Stimulated activated CD8-positive, alpha-beta memory T cell treated with anti-CD3 and anti-CD28 coated beads, Interleukin-4, amount 100 ng/mL, for 24 hours (primary cell): Measurements from ENCODE around the gene LIPG.
"Not testable (repeated sequence)": the region's sequence is repeated elsewhere in the genome, so short reads cannot be mapped to it uniquely, and the experiment has no call there.

Experiments
- DNase-seq: peaks from one replicate; pipeline ENCODE4 v3.0.0-alpha.2; 2020; ENCODE audit warnings: low read depth

The LIPG gene

DNA sequence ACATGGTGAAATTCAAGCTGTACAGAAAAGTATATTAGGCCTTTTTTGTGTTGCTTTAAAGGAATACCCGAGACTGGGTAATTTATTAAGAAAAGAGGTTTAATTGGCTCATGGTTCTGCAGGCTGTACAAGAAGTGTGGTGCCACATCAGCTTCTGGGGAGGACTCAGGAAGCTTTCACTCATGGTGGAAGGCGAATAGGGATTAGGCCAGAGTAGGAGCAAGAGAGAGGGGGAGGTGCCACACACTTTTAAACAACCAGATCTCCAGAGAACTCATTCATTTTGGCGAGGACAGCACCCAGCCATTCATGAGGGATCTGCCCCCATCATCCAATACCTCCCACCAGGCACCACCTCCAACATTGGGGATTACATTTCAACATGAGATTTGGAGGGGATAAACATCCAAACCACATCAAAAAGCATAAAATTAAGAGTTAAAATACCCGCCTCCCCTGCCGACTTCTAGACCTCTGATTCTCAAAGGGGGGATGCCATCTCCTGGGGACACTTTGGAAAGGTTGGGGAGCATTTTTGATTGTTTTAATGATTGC is 15.1 kb upstream of the LIPG start:
- DNase-seq, result no peak

DNA sequence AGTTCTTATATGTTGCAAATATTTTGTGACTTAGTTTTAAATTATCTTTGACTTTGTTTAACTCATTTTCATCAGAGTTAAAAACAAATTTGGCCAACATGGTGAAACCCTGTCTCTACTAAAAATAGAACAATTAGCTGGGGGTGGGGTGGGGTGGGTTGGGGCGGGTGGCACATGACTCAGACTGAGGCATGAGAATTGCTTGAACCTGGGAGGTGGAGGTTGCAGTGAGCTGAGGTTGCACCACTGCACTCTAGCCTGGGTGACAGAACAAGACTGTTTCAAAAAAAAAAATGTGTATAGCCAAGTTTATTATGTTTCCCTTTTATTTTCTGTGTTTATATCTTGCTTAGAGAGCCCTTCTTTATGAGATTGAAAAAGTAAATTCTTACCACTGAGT is 14.2 kb upstream of the LIPG start:
- DNase-seq, result no peak

DNA sequence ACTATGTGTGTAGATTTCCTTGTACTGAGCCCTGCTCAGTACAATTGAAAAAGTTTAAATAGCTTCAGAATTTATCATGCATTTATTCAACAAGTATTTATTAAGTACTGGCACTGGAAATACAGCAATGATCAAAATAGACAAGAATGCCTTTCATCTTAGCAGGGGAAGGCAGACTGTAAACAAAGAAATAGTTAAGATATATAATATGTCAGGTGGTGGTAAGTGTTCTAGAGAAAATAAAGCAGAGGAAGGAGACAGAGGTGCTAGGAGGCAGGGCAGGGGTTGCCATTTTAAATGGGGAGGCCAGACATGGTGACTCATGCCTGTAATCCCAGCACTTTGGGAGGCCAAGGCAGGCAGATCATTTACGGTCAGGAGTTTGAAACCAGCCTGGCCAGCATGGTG is 13.6 kb upstream of the LIPG start:
- no peak for DNase-seq

DNA sequence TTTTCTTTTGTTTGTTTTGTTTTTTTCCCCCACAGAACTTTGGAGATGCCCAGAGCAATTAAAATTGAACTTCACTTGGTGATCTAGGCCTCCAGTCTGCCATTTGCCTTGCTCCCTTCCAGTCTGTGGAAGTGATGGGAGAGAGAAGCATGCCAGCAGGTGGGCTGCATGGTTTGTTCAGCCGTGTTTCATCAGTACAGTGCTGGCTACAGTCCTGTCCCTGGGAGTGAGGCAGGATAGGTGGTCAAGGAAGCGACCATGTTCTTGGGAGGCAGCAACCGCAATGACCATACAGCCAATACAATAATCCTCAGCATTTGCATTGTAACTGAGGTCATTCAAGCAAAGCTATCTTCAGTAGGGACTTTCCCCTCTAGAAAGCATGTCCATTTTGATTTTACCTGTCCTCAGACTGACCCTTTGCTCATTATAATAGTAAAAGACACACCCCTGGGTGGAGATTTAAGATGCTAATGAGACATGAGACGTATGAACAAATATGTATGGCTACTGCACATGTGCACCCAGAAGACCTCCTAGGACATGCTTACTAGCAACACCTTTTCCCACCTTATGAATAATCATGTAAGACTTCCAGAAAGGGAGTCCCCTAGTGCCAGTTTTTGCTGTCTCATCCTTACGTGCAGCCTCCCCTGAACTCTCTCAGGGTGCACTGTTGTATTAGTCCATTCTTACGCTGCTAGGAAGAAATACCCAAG is 11.1 kb upstream of the LIPG start:
- DNase-seq, result no peak

DNA sequence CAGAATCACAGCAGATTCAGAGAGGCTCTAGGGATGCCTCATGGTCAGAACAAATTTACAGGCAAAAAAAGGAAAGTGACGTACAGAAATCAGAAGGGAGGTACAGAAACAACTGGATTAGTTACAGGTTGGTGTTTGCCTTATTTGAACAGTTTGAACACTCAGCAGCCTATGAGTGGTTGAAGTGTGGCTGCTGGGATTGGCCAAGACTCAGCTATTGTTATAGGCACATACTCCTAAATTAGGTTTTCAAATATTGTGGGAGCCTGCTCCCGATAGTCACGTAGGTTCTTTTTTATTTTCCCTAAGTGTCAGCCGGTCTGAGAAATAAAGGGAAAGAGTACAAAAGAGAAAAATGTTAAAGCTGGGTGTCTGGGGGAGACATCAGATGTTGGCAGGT is 8.9 kb upstream of the LIPG start:
- DNase-seq, result no peak

DNA sequence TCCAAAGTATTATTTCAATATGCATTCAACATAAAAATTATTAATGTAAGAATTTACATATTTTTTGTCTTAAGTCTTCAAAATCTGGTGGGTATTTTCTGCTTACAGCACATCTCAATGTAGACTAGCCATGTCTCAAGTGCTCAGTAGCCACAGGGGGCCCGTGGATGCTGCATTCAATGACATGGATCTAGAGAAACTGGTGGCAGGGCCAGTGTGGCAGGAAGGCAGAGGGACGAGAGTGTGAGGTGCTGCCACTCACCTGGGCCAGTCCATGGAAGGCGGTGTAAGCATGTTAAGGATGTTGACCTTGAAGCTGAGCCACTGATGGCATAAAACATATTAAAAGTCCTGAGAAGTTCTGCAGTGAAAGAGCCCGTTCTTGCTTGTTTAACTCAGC is 6.2 kb upstream of the LIPG start:
- no peak for DNase-seq

DNA sequence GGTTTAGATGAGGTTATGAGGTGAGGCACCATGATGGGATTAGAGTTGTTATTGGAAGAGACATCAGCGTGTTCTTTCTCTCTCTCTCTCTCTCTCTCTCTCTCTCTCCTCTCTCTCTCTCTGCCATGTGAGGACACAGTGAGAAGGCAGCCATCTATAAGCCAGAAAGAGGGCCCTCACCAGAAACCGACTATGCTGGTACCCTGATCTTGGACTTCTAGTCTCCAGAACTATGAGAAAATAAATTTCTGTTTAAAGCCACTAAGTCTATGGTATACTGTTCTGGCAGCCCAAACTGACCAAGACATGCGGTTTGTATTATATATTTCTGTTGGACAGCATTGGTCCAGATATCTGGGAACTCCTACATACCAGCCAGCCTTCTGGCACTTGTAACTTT is 3.5 kb upstream of the LIPG start:
- DNase-seq, result no peak

DNA sequence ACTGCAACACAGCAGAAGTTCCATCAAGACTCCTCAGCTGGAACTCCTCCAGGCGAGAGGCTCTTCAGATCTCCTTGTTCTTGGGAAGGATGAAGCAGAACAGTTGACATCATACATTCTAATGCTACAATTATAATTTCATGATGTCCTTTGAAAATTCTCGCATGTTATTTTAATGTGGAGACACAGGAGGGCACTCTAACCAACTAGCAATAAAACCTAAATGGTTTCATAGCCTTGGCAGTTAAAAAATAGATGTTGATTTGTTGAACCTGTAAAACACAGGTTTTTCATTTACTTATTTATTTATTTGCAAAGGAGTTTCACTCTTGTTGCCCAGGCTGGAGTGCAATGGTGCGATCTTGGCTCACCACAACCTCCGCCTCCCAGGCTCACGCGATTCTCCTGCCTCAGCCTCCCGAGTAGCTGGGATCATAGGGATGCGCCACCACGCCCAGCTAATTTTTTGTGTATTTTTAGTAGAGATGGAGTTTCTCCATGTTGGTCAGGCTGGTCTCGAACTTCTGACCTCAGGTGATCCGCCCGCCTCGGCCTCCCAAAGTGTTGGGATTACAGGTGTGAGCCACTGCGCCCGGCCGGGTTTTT is 2.4 kb upstream of the LIPG start:
- DNase-seq, result not testable (repeated sequence)

DNA sequence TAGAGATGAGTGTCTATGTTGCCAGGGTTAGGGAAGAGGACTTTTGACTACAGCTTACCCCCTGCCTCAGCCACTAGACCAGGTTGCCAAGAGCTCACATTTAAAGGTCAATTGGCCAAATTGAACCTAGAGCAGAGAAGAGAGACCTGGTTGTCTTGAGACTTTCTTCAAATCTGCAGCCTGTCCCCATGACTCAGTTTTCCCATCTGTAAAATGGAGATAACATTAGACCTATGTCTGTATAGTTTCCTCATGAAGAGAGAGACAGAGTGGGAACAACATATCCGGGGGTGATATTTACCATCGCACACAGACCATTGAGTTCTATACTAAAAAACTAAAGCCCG is 1.6 kb upstream of the LIPG start:
- DNase-seq, result no peak

DNA sequence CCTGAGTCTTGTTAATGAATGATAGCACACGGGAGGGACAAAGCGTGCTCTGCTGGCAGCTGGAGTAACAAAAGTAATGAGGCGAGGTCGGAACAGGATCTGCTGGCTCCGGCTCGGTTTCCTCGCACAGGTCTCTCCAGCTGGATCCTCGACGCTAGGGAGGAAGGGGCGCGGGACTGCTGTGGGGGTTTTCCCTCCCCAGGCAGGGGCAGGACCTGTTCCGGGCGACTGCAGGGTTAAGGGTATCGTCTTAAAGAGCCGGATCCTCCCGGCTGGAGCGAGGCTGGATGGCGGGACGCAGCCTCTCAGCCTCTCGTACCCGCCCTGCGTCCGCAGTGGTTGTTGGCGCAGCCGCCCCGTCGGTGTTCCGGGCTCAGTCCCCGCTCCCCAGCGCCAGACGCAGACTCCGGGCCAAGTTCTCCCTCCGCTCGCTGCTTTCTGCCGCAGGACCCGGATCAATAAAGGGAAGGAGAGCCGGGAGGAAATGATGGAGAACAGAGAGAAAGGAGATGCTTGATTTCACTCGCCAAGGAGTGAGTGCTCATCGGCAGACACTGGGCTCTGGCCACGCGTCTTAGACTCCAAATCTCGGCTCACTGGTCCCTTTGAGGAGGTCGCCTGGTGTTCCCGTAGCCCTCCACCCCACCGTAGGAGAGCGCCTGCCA is 1.1 kb upstream of the LIPG start:
- no peak for DNase-seq

DNA sequence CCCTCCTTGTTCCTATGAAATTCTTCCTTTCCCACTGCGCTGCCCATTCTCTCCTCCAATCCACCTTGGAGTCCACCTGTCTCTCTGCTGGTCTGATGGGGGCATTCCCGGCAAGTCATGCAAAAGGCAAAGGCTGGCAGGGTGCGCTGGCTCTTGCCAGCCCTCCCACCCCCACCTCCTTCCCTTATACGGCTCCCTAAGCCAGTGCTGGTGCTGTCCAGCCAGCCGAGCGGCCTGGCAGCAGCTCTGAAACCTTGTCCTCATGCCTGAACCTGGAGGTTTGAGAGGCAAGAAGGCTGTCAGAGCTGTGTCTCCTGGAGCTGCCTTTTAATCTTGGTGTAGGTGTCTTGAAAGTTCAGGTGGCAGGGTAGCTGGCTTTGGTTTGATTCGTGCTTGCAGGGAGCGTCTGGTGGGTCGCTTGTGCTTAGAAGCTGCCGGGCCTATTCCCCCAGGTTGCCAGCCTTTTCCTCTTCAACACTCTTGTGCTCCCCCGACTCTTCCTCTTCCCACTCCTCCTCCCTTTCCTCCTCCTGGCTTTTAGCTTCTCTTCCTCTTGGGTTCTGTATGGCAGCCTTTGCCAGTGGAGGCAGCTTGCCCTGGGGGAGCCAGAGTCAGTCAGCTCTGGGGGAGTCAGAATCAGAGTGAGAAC is 748 bp downstream of the LIPG start:
- DNase-seq, result no peak

DNA sequence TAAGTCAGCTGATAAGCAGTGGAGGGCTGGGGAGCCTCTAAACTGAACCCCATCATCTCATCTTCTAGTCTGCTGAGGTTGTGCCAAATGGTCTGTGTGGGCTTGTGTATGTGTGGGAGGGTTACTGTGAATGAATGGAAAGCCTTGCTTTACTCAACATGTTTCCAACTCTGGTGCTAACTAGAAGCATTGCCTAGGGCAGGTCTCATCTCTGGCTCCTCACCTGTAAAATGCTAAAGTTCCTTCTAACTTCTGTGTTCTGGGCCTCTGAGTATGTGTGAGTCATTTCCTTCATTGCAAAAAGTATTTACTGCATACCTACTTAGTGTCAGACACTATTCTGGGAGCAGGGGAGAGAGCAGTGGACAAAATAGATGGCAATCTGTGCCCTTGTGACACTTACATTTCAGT is 1.3 kb downstream of the LIPG start:
- no peak for DNase-seq

DNA sequence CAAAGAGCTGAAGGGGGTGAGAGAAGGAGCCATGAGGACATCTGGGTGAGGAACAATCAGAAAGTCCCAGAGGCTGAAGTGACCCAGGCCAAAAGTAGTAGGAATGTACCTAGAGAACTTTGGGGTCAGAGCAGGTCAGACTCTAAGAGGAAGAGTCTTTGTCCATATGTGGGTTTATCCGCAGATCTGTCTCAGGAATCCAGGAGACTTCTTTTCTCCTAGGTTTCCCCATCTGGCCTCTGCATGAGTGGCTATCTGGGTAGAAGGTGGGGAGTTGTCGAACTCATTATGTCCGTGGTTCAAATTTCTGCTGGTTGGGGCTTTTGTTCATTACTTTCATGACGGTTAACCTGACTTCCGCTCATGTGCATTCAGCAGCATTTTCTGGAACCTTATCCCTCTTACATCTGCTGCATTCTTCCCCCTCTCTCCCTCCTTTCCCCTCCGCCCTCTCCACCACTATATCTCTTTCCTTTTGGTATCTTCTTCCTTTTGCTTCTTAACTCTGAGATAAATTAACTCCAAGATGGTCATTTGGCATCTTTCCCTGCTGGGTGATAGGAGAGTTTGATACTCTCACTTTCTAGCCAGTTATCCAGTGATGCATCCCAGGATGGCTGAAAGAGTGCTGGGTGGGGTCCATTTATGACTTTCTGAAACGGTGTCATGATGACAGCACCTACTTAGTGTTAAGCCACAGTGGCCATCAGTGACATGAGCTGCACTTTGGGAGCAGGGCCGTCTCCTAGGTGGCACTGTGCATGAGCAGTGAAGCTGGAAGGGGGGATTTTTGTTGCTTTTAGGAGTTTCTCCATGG is 2.1 kb downstream of the LIPG start:
- no peak for DNase-seq

DNA sequence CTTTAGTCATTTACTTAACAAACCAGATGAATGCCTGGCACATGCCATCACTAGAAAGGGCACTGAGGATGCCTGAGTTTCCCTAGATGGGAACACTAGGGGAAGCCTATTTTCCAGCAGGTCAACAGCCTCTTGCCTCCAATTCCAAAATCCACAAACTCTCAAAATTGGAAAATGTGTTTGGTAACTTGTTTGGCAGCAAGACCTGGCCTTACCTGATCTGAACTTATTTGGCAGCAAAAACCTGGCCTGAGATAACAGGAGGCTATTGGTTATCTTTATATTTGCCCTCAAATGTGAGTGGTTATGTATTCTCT is 2.6 kb downstream of the LIPG start:
- no peak for DNase-seq

DNA sequence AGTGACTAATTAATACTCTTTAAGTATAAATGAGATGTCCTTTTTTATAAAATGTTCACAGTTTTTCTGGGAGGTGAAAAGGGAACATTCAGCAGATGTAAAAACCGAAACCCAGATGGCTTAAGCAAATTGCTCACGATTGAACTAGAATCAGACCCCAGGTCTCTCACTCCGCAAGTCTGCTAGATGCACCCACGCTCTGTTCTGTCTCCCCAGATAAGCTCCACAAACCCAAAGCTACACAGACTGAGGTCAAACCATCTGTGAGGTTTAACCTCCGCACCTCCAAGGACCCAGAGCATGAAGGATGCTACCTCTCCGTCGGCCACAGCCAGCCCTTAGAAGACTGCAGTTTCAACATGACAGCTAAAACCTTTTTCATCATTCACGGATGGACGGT is 3.2 kb downstream of the LIPG start:
- DNase-seq, result no peak

DNA sequence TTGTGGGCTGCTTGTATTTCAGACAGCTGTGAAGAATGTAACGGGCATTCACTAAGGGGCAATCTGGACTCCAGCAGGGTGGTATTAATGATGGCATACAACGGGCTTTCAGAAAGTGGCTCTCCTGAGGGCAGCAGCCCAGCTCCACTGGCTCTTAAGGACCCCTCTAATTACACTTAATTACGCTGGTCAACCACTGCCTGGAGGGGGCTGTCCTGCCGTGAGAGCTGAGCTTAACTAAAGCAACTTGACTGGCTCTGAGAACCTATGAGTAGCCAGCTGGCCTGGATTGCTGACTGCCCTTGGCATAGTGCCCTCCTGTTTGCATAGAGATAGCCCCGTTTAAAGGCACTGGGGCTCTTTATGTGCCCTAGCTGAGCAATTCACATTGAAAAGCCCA is 3.8 kb downstream of the LIPG start:
- no peak for DNase-seq

DNA sequence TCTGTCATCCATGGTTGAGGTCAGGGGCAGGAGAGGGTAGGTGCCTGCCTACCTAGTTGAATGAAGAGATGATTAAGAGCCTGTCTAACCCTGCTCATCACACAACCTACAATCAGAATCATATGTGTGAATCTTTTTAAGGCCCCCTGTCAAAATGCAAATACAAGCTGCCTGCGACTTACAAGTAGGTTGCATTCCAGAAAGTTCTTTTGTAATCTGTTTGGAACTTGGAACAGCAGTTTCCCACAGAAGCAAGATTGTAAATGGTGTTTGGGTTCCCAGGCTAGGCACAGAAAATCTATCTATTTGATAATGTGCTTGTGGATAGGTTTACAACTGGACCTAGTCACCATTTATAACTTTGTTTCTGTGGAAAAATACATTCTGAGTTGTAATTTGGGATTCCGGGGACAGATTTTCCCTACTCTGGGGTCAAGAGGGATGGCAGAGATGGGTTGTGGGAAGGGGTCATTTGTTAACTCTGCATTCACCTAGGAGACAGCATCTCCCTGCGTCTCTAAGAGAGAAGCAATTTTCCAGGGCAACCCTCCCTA is 4.4 kb downstream of the LIPG start:
- DNase-seq, result no peak

DNA sequence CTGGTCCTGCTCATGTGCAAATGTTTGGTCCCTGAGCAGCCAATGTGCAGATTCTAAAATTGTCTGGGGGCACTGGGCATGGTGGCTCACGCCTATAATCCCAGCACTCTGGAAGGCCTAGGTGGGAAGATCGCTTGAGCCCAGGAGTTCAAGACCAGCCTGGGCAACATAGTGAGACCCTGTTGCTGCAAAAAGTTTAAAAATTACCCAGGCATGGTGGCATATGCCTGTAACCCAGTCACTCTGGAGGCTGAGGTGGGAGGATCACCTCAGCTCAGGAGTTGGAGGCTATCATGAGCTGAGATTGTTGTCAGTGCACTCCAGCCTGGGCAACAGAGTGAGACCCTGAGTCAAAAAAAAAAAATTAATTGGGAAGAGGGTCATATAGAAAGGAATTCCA is 5.1 kb downstream of the LIPG start:
- DNase-seq, result no peak

DNA sequence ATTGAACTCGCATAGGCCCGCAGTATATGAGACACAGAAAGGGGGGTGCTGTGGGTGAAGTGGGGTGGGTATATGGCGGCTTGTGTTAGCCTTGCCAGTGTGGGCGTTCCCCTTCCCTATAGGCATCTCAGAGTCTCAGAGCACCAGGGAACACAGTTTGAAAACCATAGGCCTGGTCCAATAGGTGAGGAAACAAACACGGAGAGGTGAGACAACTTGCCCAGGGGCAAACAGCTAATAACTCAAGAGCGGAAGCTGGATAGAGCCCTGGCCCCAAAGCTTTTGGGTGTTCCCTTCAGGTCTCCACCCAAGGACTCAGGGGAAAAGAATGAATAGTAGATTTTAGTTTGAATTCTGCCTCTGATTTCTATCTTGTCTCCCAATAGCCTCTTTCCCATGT is 7.9 kb downstream of the LIPG start:
- no peak for DNase-seq

DNA sequence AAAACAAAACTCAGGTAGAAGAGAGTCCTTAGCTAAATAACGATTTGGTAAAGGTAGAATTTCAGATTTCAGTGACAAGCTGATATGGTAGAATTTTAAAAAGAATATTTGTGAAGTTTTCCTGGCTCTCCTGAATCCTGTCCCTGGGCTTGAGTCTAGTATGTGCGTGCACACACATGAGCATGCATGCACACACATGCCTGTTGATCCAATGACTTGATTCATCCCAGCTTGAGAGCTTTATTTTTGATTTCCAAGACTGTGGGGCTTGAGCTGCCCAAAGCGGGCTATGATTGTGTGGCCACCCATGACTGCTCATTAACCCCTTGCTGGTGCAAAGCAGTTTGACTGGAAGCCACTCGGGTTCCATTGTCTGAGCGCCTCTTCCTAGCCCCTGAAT is 9.0 kb downstream of the LIPG start:
- DNase-seq, result no peak

DNA sequence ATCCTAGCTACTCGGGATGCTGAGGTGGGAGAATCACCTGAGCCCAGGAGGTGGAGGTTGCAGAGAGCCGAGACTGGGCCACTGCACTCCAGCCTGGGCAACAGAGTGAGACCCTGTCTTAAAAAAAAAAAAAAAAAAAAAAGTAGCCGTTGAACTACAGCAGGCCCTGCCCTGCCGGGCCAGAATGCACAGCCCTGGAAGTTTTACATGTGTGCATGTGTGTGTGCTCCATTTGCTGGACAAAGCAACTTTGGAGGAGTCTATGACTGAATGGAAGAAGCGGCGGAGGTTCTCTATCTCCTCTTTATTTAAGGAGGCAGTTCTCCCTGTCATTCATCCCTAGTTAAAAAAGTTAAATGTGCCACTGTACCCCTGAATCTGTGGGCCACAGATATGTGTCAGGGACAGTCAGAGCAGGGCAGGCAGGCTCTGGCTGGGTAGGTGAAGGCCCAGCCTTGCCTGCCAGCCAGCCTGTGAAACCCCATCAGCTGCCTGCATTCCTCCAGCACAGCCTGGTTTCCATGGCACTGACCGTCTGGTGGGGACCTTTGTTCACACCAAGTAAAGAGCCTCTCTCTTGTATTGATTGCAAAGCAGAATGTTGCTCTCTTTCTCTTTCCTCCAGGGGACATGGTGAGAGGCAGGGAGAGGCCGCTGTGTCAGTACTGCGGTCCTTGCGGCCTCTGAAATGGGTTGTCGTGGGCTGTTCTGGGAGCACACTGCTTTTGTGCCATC is 10.9 kb downstream of the LIPG start:
- no peak for DNase-seq
